ENCODE data around the gene CLCN3.

Gene CLCN3

DNA sequence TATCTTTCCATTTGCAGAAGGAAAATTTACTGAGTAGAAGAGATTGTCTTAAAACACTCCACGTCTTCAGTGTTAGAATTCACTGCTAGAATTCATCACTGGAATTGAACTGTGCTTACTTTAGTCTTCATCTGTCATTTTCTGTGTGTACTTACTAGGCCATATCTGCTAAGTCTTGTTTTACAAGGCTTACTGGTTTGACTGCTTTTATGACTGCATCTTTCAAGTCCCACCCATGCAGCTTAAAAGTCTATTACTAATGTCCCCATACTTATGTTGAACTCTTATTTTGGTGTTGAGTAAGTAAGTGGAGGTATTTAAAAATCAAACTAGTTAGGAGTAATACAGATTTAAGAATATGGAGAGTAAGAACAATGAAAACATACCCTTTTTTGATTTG lies 14.6 kb downstream of the CLCN3 start:
- H3K4me3 ChIP-seq (ENCODE audit: low read depth, low read length): peak overlapping the region; percentile 22
- TF ChIP-seq, protein P1, sequence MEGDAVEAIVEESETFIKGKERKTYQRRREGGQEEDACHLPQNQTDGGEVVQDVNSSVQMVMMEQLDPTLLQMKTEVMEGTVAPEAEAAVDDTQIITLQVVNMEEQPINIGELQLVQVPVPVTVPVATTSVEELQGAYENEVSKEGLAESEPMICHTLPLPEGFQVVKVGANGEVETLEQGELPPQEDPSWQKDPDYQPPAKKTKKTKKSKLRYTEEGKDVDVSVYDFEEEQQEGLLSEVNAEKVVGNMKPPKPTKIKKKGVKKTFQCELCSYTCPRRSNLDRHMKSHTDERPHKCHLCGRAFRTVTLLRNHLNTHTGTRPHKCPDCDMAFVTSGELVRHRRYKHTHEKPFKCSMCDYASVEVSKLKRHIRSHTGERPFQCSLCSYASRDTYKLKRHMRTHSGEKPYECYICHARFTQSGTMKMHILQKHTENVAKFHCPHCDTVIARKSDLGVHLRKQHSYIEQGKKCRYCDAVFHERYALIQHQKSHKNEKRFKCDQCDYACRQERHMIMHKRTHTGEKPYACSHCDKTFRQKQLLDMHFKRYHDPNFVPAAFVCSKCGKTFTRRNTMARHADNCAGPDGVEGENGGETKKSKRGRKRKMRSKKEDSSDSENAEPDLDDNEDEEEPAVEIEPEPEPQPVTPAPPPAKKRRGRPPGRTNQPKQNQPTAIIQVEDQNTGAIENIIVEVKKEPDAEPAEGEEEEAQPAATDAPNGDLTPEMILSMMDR (IDR thresholded peaks at IDR 0.05; ENCODE audit: control insufficient read depth, extremely low read depth, insufficient read depth): no peak
- peak; percentile 94 for DNase-seq (ENCODE audit: low read depth)

DNA sequence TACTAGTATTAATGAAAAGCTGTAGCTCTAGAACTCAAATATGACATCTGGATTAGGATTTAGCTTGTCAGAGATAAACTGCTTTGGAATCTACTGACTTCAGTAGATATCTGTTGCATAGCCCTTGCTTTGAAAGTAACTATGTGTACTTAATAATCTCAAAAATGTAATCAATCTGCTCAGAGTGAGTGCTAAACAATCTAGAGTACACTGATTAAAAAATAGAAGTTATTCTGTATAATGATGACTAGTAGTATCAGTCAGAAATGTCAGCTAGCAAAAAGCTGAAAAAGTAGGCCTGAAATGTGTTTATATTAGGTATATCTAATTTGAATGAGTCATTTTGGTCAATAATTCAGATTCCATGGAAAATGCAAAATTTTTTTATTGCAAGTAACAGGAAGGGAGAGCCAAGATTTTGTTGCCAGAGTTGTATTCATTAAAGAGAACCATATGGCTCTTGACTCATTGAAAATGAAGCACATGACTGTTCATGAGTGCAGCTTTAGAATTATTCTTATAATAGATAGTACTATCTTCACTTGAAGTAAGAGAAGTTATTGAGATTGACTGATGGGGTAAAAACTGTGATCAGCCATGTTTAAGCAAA lies 20.0 kb downstream of the CLCN3 start:
- DNase-seq (ENCODE audit: low read depth): no peak
- TF ChIP-seq, protein P1 (IDR thresholded peaks at IDR 0.05; ENCODE audit: control insufficient read depth, extremely low read depth, insufficient read depth): no peak

DNA sequence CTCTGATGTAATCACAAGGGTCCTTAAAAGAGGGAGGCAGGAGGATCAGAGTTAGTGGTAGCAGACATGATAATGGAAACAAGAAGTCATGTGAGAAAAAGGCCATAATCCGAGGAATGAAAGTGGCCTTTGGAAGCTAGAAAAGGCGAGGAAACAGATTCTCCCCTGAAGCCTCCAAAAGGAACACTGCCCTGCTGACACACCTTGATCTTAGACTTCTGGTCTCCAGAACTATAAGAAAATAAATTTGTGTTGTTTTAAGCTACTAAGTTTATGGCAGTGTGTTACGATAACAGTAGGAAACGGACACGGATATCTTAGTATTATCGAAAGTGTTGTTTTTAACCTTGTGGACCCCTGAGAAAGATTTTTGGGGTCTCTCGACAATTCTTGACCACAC lies 24.4 kb downstream of the CLCN3 start:
- TF ChIP-seq, protein P1 (IDR thresholded peaks at IDR 0.05; ENCODE audit: control insufficient read depth, extremely low read depth, insufficient read depth): no peak
- H3K4me3 ChIP-seq (ENCODE audit: low read depth, low read length): no peak overlapping the region
- no peak for DNase-seq (ENCODE audit: low read depth)

More for the DNA sequence above, 20.0 kb downstream of the CLCN3 start:
- H3K4me3 ChIP-seq (ENCODE audit: low read depth, low read length): no peak overlapping the region

DNA sequence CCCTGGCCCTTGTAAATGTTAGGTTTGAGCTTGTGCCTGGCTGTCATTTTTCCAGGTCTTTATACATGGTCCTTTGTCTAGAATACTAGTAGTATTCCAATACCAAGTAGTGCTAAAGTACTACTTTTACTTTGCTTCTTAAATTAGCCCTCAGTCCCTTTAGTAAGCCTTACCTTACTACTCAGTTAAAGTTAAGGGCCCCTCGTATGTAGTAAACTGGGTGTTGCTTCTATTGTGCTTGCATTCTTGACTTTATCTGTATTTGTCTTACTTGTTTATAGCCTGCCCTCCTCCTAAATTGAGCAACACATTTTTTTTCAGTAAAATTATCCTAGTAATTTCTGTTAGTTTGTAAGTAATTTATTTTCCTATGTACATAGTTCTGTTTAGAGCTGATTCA lies 25.2 kb downstream of the CLCN3 start:
- TF ChIP-seq, protein P1 (IDR thresholded peaks at IDR 0.05; ENCODE audit: control insufficient read depth, extremely low read depth, insufficient read depth): no peak
- no peak for DNase-seq (ENCODE audit: low read depth)
- no peak overlapping the region for H3K4me3 ChIP-seq (ENCODE audit: low read depth, low read length)

DNA sequence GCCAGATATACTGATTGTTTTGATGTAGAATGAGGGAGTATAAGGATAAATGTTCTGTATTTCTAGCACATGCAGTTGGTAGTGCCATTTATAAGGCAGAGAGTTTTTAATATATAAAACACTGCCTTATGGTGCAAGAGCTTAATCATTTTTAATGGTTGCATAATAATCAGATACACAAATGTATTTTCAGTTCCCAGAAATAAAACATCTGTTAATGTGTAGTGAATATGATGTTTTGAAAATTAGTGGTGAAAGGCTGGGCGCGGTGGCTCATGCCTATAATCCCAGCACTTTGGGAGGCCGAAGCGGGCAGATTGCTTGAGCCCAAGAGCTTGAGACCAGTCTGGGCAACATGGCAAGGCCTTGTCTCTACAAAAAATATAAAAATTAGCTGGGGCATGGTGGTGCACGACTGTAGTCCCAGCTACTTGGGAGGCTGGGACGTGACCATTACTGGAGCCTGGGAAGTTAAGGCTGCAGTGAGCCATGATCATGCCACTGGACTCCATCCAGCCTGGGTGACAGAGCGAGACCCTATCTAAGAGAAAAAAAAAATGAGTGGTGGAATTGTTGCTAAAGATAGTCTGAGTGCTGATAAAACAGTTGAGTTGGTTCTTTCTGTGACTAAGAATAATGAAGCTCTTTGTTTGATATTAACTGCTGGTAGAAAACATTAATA lies 29.3 kb downstream of the CLCN3 start:
- DNase-seq (ENCODE audit: low read depth): no peak
- TF ChIP-seq, protein P1 (IDR thresholded peaks at IDR 0.05; ENCODE audit: control insufficient read depth, extremely low read depth, insufficient read depth): no peak
- H3K4me3 ChIP-seq (ENCODE audit: low read depth, low read length): no peak overlapping the region; the same call in 1 of the 2 replicates

DNA sequence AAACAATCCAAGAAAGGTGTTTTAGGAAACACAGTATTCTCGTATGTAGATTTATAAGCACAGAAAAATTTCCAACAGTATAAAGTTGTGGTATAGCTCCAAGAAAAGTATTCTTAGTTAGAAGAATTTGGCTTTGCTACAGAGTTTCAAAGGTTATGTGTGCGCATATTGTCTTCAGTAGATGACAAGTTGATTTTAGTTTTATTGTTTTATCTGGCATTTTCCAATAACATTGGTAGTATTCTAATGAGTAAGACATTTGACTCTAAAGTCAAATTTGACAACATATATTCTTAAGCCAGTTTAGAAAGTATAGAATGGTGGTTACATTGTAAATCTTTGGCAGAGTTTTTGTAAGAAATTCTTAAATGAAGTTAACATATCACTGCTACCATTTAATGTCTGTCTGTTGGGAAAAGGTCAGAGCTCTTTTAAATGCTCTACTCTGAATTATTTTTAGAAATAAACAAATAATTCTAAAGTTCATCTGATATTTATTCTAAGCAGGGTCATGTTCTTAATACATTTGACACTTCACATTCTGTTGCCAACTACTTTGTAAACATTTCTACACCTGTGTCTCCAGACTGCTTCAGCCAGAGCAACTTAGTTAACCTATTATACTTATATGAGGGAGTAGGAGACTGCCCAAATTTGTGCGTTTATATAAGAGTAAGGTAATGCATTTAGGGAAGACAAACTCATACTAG lies 30.0 kb downstream of the CLCN3 start:
- TF ChIP-seq, protein P1 (IDR thresholded peaks at IDR 0.05; ENCODE audit: control insufficient read depth, extremely low read depth, insufficient read depth): no peak
- DNase-seq (ENCODE audit: low read depth): no peak
- H3K4me3 ChIP-seq (ENCODE audit: low read depth, low read length): peak overlapping the region; percentile 18; the same call in 1 of the 2 replicates
